Ishikawa (cell line): Measurements from ENCODE around the gene SHISA8.

Source experiments
- CEBPB ChIP-seq: IDR thresholded peaks from 2 replicates; pipeline ENCODE4 v1.6.1; 2012
- CREB1 ChIP-seq: IDR thresholded peaks from 2 replicates; pipeline ENCODE4 v1.6.1; 2012; ENCODE audit warnings: low read depth
- EGR1 ChIP-seq: IDR thresholded peaks from 2 replicates; pipeline ENCODE4 v1.6.1; 2012
- EP300 ChIP-seq: IDR thresholded peaks from 2 replicates; pipeline ENCODE4 v1.6.1; 2012; ENCODE audit warnings: borderline replicate concordance
- FOXM1 ChIP-seq: IDR thresholded peaks from 2 replicates; pipeline ENCODE4 v1.6.1; 2012; ENCODE audit warnings: low read depth, borderline replicate concordance
- MAX ChIP-seq: IDR thresholded peaks from 2 replicates; pipeline ENCODE4 v1.6.1; 2012
- NFIC ChIP-seq: IDR thresholded peaks from 2 replicates; pipeline ENCODE4 v1.6.1; 2012
- RAD21 ChIP-seq: IDR thresholded peaks from 2 replicates; pipeline ENCODE4 v1.6.1; 2012; ENCODE audit warnings: low read depth
- REST ChIP-seq: IDR thresholded peaks from 2 replicates; pipeline ENCODE4 v1.6.1; 2012; ENCODE audit warnings: low read depth, mild to moderate bottlenecking
- TAF1 ChIP-seq: IDR thresholded peaks from 2 replicates; pipeline ENCODE4 v1.6.1; 2012; ENCODE audit warnings: low read depth, mild to moderate bottlenecking
- TCF12 ChIP-seq: IDR thresholded peaks from 2 replicates; pipeline ENCODE4 v1.6.1; 2012; ENCODE audit warnings: low read depth
- TEAD4 ChIP-seq: IDR thresholded peaks from 2 replicates; pipeline ENCODE4 v1.6.1; 2012
- USF1 ChIP-seq: IDR thresholded peaks from 2 replicates; pipeline ENCODE4 v1.6.1; 2012
- YY1 ChIP-seq: IDR thresholded peaks from 2 replicates; pipeline ENCODE4 v1.6.1; 2012; ENCODE audit warnings: low read depth
- ZBTB7A ChIP-seq: IDR thresholded peaks from 2 replicates; pipeline ENCODE4 v1.6.1; 2012; ENCODE audit warnings: low read depth

The SHISA8 gene

GRCh38 chr22:41922328-41922727 lies 7.5 kb upstream of the SHISA8 start:
- TF ChIP-seq EGR1 (no peak), TAF1 (no peak), TCF12 (no peak), USF1 (no peak), CEBPB (no peak), EP300 (no peak)

- TF ChIP-seq MAX = no peak
- TF ChIP-seq CREB1 = no peak
- TF ChIP-seq CEBPB = no peak
- TF ChIP-seq FOXM1 = no peak
- no peak for TF ChIP-seq EP300
- TF ChIP-seq NFIC = no peak
- TF ChIP-seq TEAD4 = no peak
- no peak for TF ChIP-seq REST
- TF ChIP-seq USF1 = no peak
- no peak for TF ChIP-seq TCF12
- TF ChIP-seq YY1 = no peak
- TF ChIP-seq ZBTB7A = no peak
- no peak for TF ChIP-seq EGR1
- no peak for TF ChIP-seq RAD21
- no peak for TF ChIP-seq TAF1
These were observed 5.5 kb upstream of the SHISA8 start for GRCh38 chr22:41920271-41920976.

DNA sequence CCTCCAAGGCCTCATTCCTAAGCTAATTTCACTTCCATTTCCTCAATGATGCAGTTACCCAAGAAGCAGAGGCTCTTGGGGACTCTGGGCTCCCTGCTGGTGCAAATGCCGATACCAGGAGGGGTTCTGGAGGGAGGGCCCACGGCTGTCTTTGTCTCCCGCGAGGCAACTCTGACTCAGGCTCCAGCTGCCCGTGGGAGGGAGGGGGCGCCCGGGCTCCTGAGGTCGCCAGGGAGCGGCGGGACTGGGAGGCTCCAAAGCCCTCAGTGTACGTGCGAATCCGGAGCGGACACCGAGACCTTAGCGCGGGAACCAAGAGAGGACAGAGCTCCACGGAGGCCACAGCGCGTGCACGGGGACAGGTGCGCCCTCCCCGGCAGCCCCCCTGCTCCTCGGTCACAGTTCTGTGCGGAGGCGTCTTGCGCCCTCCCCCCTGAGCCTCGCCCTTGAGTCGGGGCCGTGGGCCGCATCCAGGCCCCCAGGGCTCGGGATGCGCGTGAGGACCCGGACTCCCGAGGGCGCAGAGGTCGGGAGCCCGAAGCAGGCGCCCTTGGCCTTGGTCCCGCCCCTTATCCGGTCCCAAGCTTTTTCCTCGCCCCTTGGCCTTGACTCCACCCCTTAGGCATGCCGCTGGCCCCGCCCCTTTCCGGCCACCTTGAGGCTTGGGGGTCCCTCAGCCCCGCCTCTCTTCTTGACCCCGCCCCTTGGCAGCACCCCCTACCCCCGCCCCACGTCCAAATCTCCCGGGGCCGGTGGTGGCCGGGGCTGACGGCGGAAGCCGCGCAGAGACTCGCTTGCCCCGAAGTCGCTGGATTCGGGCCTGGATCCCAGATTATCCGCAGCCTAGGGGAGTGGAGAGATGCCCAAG lies 4.7 kb upstream of the SHISA8 start:
- TF ChIP-seq FOXM1 = no peak
- TF ChIP-seq MAX = peak; percentile 47; the same call in 1 of the 2 replicates

- TF ChIP-seq TEAD4 = no peak; the same call in 1 of the 2 replicates
- 0 out of 2 replicates have a peak, but pooled peaks have one; percentile 12 for TF ChIP-seq ZBTB7A
- no peak for TF ChIP-seq RAD21
- TF ChIP-seq EP300 = peak; percentile 48; the same call in 1 of the 2 replicates
- TF ChIP-seq REST = no peak
- peak; percentile 94 for TF ChIP-seq NFIC
- no peak for TF ChIP-seq CREB1
- TF ChIP-seq MAX = peak; percentile 42; the same call in 1 of the 2 replicates
- TF ChIP-seq TCF12 = no peak
These were observed 3.3 kb upstream of the SHISA8 start for GRCh38 chr22:41917903-41918791.

DNA sequence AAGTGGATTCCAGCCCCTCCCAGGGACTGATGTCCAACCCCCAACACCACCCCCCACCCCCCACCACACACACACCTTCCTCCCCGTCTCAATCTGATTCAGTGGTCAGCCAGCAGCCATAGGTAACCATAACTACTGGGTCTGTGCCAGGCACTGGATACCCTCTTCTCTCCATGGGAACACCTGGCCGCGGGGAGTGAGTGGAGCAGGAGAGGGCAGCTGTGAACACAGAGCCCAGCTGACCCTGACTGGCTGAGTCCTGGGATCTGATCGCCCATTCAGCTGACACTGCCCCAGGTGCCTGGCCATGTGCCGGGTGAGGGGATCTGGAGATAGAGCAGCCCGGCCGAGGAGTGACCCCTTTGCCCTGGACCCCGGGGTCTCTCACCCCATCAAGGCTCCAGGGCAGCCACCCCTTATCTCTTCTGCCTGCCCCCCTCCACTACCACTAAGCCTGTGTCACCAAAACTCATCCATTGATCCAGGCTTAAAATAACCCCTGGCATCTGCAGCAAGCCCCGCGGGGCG lies 2.6 kb upstream of the SHISA8 start:
- no peak for TF ChIP-seq REST
